Uterus (tissue), 4 donors: ENCODE data around the gene KIAA1755. TPM values are rescaled to one million over a fixed set of nuclear protein-coding genes. Genes with fewer than 3 reads are reported as not detected.

ENCODE experiments used
- DNase-seq, 2 donors: peaks; one replicate each; pipeline ENCODE4 v3.0.0-alpha.2; 2019 to 2020
- H3K27ac ChIP-seq, 2 donors: fragments of 200-600 bp; sonication (generic); 1 replicate in 1 of 2; 2 replicates in 1 of 2; pipeline ENCODE4 v1.5.1; 2016 to 2018
- H3K27me3 ChIP-seq, 2 donors: fragments of 200-600 bp; sonication (generic); one replicate each; pipeline ENCODE4 v1.5.1; 2018 to 2019; ENCODE audit warnings: control low read depth in 1 of 2
- H3K36me3 ChIP-seq, 2 donors: fragments of 200-600 bp; sonication (generic); one replicate each; pipeline ENCODE4 v1.5.1; 2019; ENCODE audit warnings: control low read depth in 1 of 2
- H3K4me1 ChIP-seq, 2 donors: fragments of 200-600 bp; sonication (generic); one replicate each; pipeline ENCODE4 v1.5.1; 2018 to 2019; ENCODE audit warnings: control low read depth in 1 of 2
- H3K4me3 ChIP-seq, 2 donors: fragments of 200-600 bp; sonication (generic); 1 replicate in 1 of 2; 2 replicates in 1 of 2; pipeline ENCODE4 v1.5.1; 2018 to 2019; ENCODE audit warnings: mild to moderate bottlenecking in 1 of 2
- H3K9me3 ChIP-seq, 2 donors: fragments of 200-600 bp; sonication (generic); one replicate each; pipeline ENCODE4 v1.5.1; 2019; ENCODE audit warnings: control low read depth in 1 of 2
- CTCF ChIP-seq, 4 experiments: fragments of 200-600 bp in 2 of 4; fragments of 450-650 bp in 2 of 4; sonication (generic) in 2 of 4; IDR thresholded peaks; one replicate each; pipeline ENCODE4 v1.5.1; 2016 to 2019; ENCODE audit warnings: antibody characterized with exemption in 4 of 4, mild to moderate bottlenecking in 2 of 4, moderate library complexity in 1 of 4
- POLR2A ChIP-seq, 2 donors: fragments of 450-650 bp; IDR thresholded peaks; one replicate each; pipeline ENCODE4 v1.6.1; 2016; ENCODE audit warnings: antibody characterized with exemption in 2 of 2, mild to moderate bottlenecking in 1 of 2, moderate library complexity in 1 of 2
- intact Hi-C: fragments of 100-400 bp; cut with DNase I; formaldehyde crosslinking; loops from one replicate; pipeline ENCODE4 v1.15.1; 2023; ENCODE audit warnings: low total_unique reads
- total RNA-seq, 4 donors: library from RNA; depleted of rRNA in 3 of 4; stranded (reverse); fragments of >200 nt in 3 of 4; gene quantifications; one replicate each; pipeline versions ENCODE4 v1.1.0 to v1.2.4, GENCODE V29; 2014 to 2023
- donor health status: DM: yes; HTN: yes; CAD: no.

Gene KIAA1755
- total RNA-seq, 4 donors from 2014 or later, result 5.3 to 47.6 (median 15.7) TPM

- H3K27ac ChIP-seq, result no peak overlapping the region
- DNase-seq, result no peak
- peak in 3 of 4 experiments; percentile 4 to 40 (median 33) for TF ChIP-seq CTCF (IDR thresholded peaks at IDR 0.05)
- TF ChIP-seq POLR2A (IDR thresholded peaks at IDR 0.05), result no peak
Measured at GRCh38 chr20:38229376-38230252, 30.9 kb downstream of the KIAA1755 start.

GRCh38 chr20:38228436-38228835 lies 32.1 kb downstream of the KIAA1755 start:
- Histone ChIP-seq H3K27me3 (no peaks in the 10 kb centered on the region), H3K36me3 (no peaks in the 10 kb centered on the region), H3K4me1 (no peaks in the 10 kb centered on the region), H3K9me3 (no peaks in the 10 kb centered on the region), H3K27ac (no peak overlapping the region), H3K4me3 (no peak overlapping the region)
- DNase-seq, result no peak
- no peak for TF ChIP-seq POLR2A (IDR thresholded peaks at IDR 0.05)
- no peak for TF ChIP-seq CTCF (IDR thresholded peaks at IDR 0.05)
- intact Hi-C loops, result no loop called here

More at GRCh38 chr20:38229376-38230252, 30.9 kb downstream of the KIAA1755 start:
- Histone ChIP-seq H3K4me1 (no peaks in the 10 kb centered on the region), H3K4me3 (no peak overlapping the region), H3K27me3 (no peaks in the 10 kb centered on the region), H3K36me3 (no peaks in the 10 kb centered on the region), H3K9me3 (no peaks in the 10 kb centered on the region)
- intact Hi-C loops, result loop anchor here (10.0 kb wide), 1 partner anchor 95 kb away; no protein-coding TSS in a partner anchor

- intact Hi-C loops, result no loop called here
Measured at GRCh38 chr20:38227420-38228360, 32.8 kb downstream of the KIAA1755 start.

GRCh38 chr20:38226553-38226952 lies 34.0 kb downstream of the KIAA1755 start:
- Histone ChIP-seq H3K36me3 (no peaks in the 10 kb centered on the region), H3K27me3 (no peaks in the 10 kb centered on the region), H3K4me1 (no peaks in the 10 kb centered on the region), H3K27ac (no peak overlapping the region), H3K4me3 (no peak overlapping the region), H3K9me3 (no peaks in the 10 kb centered on the region)
- DNase-seq, result no peak
- no peak for TF ChIP-seq CTCF (IDR thresholded peaks at IDR 0.05)
- intact Hi-C loops, result no loop called here

More at GRCh38 chr20:38227420-38228360, 32.8 kb downstream of the KIAA1755 start:
- H3K4me1 ChIP-seq, result no peaks in the 10 kb centered on the region
- no peak overlapping the region for H3K4me3 ChIP-seq
- H3K27me3 ChIP-seq, result no peaks in the 10 kb centered on the region
- H3K27ac ChIP-seq, result no peak overlapping the region
- H3K36me3 ChIP-seq, result no peaks in the 10 kb centered on the region
- TF ChIP-seq CTCF (IDR thresholded peaks at IDR 0.05), result no peak
- no peak for TF ChIP-seq POLR2A (IDR thresholded peaks at IDR 0.05)
- no peak for DNase-seq
- H3K9me3 ChIP-seq, result no peaks in the 10 kb centered on the region
